AG10803 (cell line): ENCODE data around the gene MIF4GD.
"Not testable (repeated sequence)": the region's sequence is repeated elsewhere in the genome, so short reads cannot be mapped to it uniquely, and the experiment has no call there.

ENCODE experiments used
- DNase-seq: peaks from one replicate; pipeline ENCODE4 v3.0.0; 2010; ENCODE audit warnings: low read depth
- H3K4me3 ChIP-seq: 2 replicates; pipeline ENCODE4 v1.5.1; 2011; ENCODE audit warnings: mild to moderate bottlenecking, low read length, control low read depth
- TF ChIP-seq, protein P1 (sequence below): conservative IDR thresholded peaks from 2 replicates; pipeline ENCODE4 v1.5.1; 2011; ENCODE audit warnings: mild to moderate bottlenecking, low read length, control low read depth, inconsistent platforms

The MIF4GD gene

DNA sequence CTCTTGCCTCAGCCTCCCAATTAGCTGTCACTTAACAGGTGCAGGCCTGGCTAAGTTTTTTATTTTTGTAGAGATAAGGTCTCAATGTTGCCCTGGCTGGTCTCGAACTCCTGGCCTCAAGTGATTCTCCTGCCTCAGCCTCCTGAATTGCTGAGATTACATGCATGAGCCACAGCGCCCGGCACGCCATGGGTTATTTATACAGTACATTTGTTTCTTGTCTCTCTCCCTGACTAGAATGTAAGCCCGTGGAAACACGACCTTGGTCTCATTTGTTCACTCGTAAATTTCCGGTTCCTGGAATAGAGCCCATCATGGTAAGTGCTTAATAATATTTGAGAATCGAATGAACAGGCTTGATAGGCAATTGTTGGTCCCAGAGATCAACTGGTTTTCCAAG lies 16.2 kb upstream of the MIF4GD start:
- no peak overlapping the region for H3K4me3 ChIP-seq
- no peak for DNase-seq
- TF ChIP-seq, protein P1, sequence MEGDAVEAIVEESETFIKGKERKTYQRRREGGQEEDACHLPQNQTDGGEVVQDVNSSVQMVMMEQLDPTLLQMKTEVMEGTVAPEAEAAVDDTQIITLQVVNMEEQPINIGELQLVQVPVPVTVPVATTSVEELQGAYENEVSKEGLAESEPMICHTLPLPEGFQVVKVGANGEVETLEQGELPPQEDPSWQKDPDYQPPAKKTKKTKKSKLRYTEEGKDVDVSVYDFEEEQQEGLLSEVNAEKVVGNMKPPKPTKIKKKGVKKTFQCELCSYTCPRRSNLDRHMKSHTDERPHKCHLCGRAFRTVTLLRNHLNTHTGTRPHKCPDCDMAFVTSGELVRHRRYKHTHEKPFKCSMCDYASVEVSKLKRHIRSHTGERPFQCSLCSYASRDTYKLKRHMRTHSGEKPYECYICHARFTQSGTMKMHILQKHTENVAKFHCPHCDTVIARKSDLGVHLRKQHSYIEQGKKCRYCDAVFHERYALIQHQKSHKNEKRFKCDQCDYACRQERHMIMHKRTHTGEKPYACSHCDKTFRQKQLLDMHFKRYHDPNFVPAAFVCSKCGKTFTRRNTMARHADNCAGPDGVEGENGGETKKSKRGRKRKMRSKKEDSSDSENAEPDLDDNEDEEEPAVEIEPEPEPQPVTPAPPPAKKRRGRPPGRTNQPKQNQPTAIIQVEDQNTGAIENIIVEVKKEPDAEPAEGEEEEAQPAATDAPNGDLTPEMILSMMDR, result no peak

DNA sequence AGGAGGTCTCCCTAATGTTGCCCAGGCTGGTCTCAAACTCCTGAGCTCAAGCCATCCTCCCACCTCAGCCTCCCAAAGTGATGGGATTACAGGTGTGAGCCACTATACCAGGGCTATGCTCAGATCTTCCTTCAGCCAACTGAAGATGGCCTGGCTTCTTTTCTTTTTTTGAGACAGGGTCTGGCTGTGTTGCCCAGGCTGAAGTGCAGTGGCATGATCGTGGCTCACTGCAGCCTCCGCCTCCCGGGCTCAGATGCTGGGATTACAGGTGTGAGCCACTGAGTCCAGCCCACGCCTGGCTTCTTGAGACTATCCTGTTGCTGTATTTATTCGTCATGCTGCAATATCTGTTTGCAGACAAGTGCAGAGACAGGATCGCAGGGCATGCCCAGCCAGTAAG lies 14.1 kb upstream of the MIF4GD start:
- no peak overlapping the region for H3K4me3 ChIP-seq
- TF ChIP-seq, protein P1, result no peak
- DNase-seq, result no peak

DNA sequence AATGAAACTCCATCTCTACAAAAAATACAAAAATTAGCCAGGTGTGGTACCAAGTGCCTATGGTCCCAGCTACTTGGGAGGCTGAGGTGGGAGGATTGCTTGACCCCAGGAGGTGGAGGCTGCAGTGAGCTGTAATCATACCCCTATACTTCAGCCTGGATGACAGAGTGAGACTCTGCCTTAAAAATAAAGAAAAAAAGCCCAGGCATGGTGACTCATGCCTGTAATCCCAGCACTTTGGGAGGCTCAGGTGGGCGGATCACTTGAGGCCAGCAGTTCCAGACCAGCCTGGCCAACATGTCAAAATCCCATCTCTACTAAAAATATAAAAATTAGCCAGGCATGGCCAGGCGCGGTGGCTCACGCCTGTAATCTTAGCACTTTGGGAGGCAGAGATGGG lies 9.2 kb upstream of the MIF4GD start:
- not testable (repeated sequence) for DNase-seq, H3K4me3 ChIP-seq

DNA sequence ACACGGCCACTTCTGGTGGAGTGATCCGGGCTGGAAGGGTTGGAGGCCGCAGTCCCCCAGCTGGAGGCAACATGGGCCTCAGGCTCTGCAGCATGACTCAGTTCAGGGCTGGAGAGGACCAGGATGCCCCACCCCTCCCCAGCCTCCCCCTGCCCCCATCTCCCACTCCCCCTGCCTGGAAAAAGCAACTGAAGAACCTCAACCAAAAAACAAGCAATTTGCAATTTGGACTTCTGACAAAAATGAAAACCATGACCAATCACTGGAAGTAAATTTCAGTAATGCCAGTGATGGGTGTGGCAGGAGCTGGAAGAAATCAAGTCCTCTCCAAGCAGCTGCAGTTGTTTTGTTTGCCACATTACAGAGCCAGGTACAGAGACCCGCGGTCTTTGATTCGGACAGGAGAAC lies 6.6 kb upstream of the MIF4GD start:
- no peak overlapping the region for H3K4me3 ChIP-seq
- TF ChIP-seq, protein P1, result no peak
- DNase-seq, result peak; percentile 92

DNA sequence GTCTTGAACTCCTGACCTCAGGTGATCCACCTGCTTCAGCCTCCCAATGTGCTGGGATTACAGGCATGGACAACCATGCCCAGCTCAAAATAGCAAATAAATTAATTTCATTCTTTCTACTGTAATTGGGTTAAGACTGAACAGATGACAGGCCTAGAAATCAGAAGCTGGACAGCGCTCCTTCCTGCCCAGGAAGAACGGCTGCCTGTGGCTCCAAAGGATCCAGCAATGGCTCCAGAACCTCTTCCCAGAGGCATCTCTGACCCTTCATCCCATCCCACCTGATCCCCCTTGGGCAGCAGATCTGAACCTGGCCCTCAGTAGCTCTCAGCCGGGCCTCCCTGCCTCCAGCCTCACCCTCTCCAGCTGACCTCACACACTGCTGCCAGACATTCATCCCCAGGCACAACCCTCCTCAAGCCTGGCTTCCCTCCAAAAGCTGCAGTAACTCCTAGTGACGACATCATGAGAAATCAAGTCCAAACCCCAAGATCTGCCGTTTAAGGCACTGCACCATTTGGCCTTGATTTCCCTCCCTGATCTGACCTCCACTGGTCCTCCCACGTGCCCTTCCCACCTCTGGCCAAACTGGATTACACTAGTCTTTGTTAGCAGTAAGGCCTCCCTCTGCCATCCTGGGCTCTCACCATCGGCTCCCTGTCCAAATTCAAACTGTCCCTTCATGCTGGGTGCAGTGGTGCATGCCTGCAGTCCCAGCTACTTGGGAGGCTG lies 3.1 kb upstream of the MIF4GD start:
- peak; percentile 75 for DNase-seq
- TF ChIP-seq, protein P1, result no peak
- H3K4me3 ChIP-seq, result no peak overlapping the region

DNA sequence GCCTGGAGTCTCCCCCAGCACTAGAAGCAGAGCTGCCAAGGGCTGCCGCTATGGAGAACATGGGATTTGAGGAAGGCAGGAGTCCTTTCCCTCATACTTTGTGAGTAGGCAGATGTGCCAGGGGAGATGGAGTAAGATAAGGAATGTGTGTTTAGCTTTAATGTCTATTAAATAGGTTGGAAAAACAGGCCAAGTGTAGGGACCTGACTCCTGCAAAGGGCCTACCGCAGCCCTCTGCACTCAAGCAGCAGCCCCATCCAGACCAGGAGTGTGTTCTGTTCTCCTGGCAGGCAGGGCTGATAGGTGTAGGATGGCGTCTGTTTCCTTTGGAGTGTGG lies 1.8 kb upstream of the MIF4GD start:
- TF ChIP-seq, protein P1, result no peak
- no peak overlapping the region for H3K4me3 ChIP-seq
- DNase-seq, result no peak

DNA sequence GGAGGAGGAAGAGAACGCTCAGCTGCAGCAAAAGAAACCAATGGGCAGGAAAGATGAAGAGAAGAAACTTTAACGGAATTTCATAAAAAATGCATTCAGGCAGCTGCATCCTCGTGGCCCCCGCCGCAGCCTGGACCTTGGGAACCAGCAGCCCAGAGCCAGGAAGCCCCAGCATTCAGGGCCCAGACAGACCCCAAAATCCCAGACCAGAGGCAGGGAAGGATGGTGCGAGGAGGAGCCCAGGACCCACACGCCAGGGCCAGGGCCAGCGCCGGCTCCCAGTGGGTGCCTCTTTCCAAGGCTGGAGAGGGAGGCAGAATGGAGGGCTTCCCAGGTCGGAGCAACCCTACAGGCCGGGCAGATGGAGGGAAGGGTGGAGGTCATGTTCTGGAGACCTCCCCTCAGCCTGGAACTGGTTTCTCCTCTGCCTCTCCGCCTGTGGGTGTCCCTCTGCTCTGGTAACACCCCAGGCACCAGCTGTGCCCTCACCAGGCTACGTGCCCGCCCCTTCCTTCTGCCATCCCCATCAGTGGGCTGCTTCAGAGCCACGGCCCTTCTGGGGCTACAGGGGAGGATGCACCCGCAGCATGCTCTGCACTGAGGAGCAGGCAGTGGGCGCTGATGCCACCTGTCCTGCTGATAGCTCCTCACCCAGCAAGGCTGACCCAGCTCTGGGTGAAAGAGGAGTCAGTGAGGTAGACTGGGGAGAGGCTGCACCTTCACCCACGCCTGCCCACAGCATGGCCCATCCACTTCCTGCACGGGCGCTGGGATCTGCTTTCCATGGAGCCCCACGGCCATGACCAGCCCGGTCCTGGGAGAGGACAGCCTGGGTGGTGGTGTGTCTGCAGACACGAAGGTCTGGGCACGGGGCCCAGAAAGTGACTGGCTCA lies 1.2 kb upstream of the MIF4GD start:
- TF ChIP-seq, protein P1, result no peak
- DNase-seq, result peak; percentile 76
- peak overlapping the region; percentile 72 for H3K4me3 ChIP-seq
